Liver (tissue), 3 donors: ENCODE data around the gene MYO10.

Experiments used
- CTCF ChIP-seq: fragments of 150-350 bp; IDR thresholded peaks from 2 replicates; pipeline ENCODE4 v1.5.1; 2017; ENCODE audit warnings: improper control_type of control experiment, low read depth, low read length; ENCODE audit not compliant: missing input control
- EGR1 ChIP-seq, 2 donors: IDR thresholded peaks; 2 replicates each; pipeline ENCODE4 v1.6.1; 2016 to 2018; ENCODE audit warnings: antibody characterized with exemption in 2 of 2, low read depth in 2 of 2
- GABPA ChIP-seq, 2 donors: IDR thresholded peaks in 1 of 2; conservative IDR thresholded peaks in 1 of 2; 2 replicates each; pipeline ENCODE4 v1.6.1; 2016; ENCODE audit warnings: antibody characterized with exemption in 2 of 2, mild to moderate bottlenecking in 1 of 2, moderate library complexity in 1 of 2
- JUND ChIP-seq, 2 donors: IDR thresholded peaks; 2 replicates each; pipeline ENCODE4 v1.6.1; 2016; ENCODE audit warnings: antibody characterized with exemption in 2 of 2
- NR2F2 ChIP-seq: IDR thresholded peaks from 2 replicates; pipeline ENCODE4 v1.6.1; 2016; ENCODE audit warnings: antibody characterized with exemption
- RAD21 ChIP-seq, 2 donors: IDR thresholded peaks; 2 replicates each; pipeline ENCODE4 v1.6.1; 2016; ENCODE audit warnings: antibody characterized with exemption in 2 of 2, mild to moderate bottlenecking in 2 of 2
- RXRA ChIP-seq, 2 donors: IDR thresholded peaks; 2 replicates each; pipeline ENCODE4 v1.6.1; 2017 to 2018; ENCODE audit warnings: antibody characterized with exemption in 2 of 2, mild to moderate bottlenecking in 1 of 2
- SP1 ChIP-seq: IDR thresholded peaks from 2 replicates; pipeline ENCODE4 v1.6.1; 2018; ENCODE audit warnings: antibody characterized with exemption, mild to moderate bottlenecking
- YY1 ChIP-seq: IDR thresholded peaks from 2 replicates; pipeline ENCODE4 v1.6.1; 2016; ENCODE audit warnings: antibody characterized with exemption, mild to moderate bottlenecking
- TF ChIP-seq, protein P1 (sequence below): IDR thresholded peaks from 2 replicates; pipeline ENCODE4 v1.6.1; 2016; ENCODE audit warnings: antibody characterized with exemption
- TF ChIP-seq, protein P2 (sequence below): IDR thresholded peaks from 2 replicates; pipeline ENCODE4 v1.6.1; 2016; ENCODE audit warnings: antibody characterized with exemption, mild to moderate bottlenecking
- donor health status: healthy.
- donor health status: healthy.

DNA sequence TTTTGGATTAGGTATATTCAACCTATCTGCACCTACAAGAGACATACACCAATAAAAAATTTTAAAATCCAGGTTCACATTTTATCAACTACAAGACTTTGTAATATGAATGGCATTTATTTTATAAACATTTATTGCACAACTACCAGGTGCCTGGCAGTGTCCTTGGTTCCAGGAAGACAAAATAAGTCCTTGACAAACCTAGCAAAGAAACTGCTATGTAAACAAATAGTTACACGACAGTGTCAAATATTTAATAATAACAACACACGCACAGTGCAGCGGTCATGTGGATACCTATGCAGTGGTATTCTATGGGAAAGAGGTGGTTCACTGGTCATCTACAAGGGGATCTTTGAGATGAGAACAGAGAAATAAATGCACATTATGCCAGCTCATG lies 120.7 kb downstream of the MYO10 start:
- no peak for TF ChIP-seq CTCF
- no peak for TF ChIP-seq GABPA (IDR thresholded peaks at IDR 0.05 in 1 of 2, conservative IDR thresholded peaks at IDR 0.05 in 1 of 2)
- no peak for TF ChIP-seq RAD21 (IDR thresholded peaks at IDR 0.05)
- no peak for TF ChIP-seq EGR1 (IDR thresholded peaks at IDR 0.05; ENCODE audit: low read depth in 2 of 2)
- no peak for TF ChIP-seq YY1
- no peak for TF ChIP-seq SP1
- no peak for TF ChIP-seq NR2F2
- no peak for TF ChIP-seq JUND (IDR thresholded peaks at IDR 0.05)
- TF ChIP-seq RXRA (IDR thresholded peaks at IDR 0.05) = no peak
- TF ChIP-seq, protein P1, sequence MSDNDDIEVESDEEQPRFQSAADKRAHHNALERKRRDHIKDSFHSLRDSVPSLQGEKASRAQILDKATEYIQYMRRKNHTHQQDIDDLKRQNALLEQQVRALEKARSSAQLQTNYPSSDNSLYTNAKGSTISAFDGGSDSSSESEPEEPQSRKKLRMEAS = no peak
- TF ChIP-seq, protein P2, sequence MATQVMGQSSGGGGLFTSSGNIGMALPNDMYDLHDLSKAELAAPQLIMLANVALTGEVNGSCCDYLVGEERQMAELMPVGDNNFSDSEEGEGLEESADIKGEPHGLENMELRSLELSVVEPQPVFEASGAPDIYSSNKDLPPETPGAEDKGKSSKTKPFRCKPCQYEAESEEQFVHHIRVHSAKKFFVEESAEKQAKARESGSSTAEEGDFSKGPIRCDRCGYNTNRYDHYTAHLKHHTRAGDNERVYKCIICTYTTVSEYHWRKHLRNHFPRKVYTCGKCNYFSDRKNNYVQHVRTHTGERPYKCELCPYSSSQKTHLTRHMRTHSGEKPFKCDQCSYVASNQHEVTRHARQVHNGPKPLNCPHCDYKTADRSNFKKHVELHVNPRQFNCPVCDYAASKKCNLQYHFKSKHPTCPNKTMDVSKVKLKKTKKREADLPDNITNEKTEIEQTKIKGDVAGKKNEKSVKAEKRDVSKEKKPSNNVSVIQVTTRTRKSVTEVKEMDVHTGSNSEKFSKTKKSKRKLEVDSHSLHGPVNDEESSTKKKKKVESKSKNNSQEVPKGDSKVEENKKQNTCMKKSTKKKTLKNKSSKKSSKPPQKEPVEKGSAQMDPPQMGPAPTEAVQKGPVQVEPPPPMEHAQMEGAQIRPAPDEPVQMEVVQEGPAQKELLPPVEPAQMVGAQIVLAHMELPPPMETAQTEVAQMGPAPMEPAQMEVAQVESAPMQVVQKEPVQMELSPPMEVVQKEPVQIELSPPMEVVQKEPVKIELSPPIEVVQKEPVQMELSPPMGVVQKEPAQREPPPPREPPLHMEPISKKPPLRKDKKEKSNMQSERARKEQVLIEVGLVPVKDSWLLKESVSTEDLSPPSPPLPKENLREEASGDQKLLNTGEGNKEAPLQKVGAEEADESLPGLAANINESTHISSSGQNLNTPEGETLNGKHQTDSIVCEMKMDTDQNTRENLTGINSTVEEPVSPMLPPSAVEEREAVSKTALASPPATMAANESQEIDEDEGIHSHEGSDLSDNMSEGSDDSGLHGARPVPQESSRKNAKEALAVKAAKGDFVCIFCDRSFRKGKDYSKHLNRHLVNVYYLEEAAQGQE = no peak
